K562 (cell line): ENCODE measurements around the gene GAB2. TPM values are rescaled to one million over a fixed set of nuclear protein-coding genes. Genes with fewer than 3 reads are reported as not detected.

Source experiments
- CHD4 ChIP-seq: fragments of 200-600 bp; sonication (generic); IDR thresholded peaks from 3 replicates; pipeline ENCODE4 v1.6.1; 2012; ENCODE audit warnings: low read depth, mild to moderate bottlenecking, mixed read lengths, low read length, inconsistent platforms; ENCODE audit not compliant: insufficient read depth, insufficient replicate concordance, poor library complexity, severe bottlenecking
- CREB3L1 ChIP-seq: fragments of 450-650 bp; IDR thresholded peaks from 2 replicates; pipeline ENCODE4 v1.6.1; 2014; ENCODE audit warnings: low read depth, mild to moderate bottlenecking, moderate library complexity, borderline replicate concordance
- DMBX1 ChIP-seq: fragments of 250-450 bp; sonication (Bioruptor Pico); IDR thresholded peaks from 2 replicates; pipeline ENCODE4 v1.8.0; 2022; ENCODE audit warnings: inconsistent platforms, mild to moderate bottlenecking, moderate library complexity, borderline replicate concordance
- GATAD2A ChIP-seq: fragments of 450-650 bp; IDR thresholded peaks from 2 replicates; pipeline ENCODE4 v1.6.1; 2017
- HDAC2 ChIP-seq: fragments of 450-650 bp; IDR thresholded peaks from 2 replicates; pipeline ENCODE4 v1.6.1; 2016; ENCODE audit warnings: mild to moderate bottlenecking
- HOMEZ ChIP-seq: fragments of 250-450 bp; sonication (Bioruptor Pico); IDR thresholded peaks from 2 replicates; pipeline ENCODE4 v1.4.0; 2020; ENCODE audit warnings: mild to moderate bottlenecking, moderate library complexity
- IRF1 ChIP-seq: sonication (generic); formaldehyde crosslinking; IDR thresholded peaks from 2 replicates; pipeline ENCODE4 v1.8.0; 2022; ENCODE audit warnings: missing genetic modification reagents, mild to moderate bottlenecking, borderline replicate concordance
- MAFK ChIP-seq: IDR thresholded peaks from 2 replicates; pipeline ENCODE4 v1.6.1; 2011; ENCODE audit warnings: low read length, improper control_type of control experiment
- NFRKB ChIP-seq: fragments of 450-650 bp; IDR thresholded peaks from 2 replicates; pipeline ENCODE4 v1.6.1; 2016; ENCODE audit warnings: low read depth
- PHF20 ChIP-seq: fragments of 450-650 bp; IDR thresholded peaks from 2 replicates; pipeline ENCODE4 v1.6.1; 2018; ENCODE audit not compliant: partially characterized antibody
- PYGO2 ChIP-seq: fragments of 450-650 bp; IDR thresholded peaks from 2 replicates; pipeline ENCODE4 v1.6.1; 2016; ENCODE audit warnings: mild to moderate bottlenecking, missing genetic modification characterization, moderate library complexity, missing compliant biosample characterization
- RAD21 ChIP-seq, 2 experiments: fragments of 250-450 bp in 1 of 2; fragments of 450-650 bp in 1 of 2; sonication (Bioruptor Pico) in 1 of 2; formaldehyde crosslinking in 1 of 2; IDR thresholded peaks in 1 of 2; conservative IDR thresholded peaks in 1 of 2; 2 replicates each; pipeline versions ENCODE4 v1.4.0 to v1.8.0; 2020 to 2022; ENCODE audit warnings: mild to moderate bottlenecking in 2 of 2, moderate library complexity in 1 of 2
- SRSF7 ChIP-seq: fragments of 200-400 bp; formaldehyde crosslinking; optimal IDR thresholded peaks from 2 replicates; pipeline ENCODE3; 2017; ENCODE audit warnings: mild to moderate bottlenecking, low read depth, low read length
- STAT6 ChIP-seq: sonication (generic); formaldehyde crosslinking; IDR thresholded peaks from 2 replicates; pipeline ENCODE4 v1.8.1; 2023; ENCODE audit warnings: mild to moderate bottlenecking, missing genetic modification reagents
- TAL1 ChIP-seq: fragments of 450-650 bp; IDR thresholded peaks from 2 replicates; pipeline ENCODE4 v1.6.1; 2016; ENCODE audit warnings: mild to moderate bottlenecking
- ZBTB33 ChIP-seq: sonication (generic); formaldehyde crosslinking; IDR thresholded peaks from 2 replicates; pipeline ENCODE4 v1.8.1; 2023; ENCODE audit warnings: mild to moderate bottlenecking, missing genetic modification reagents
- polyA plus RNA-seq, 8 experiments: library from polyadenylated mRNA; depleted of rRNA in 4 of 8; stranded (reverse) in 5 of 8; unstranded in 3 of 8; fragments of >200 nt; fragmentation: Nextera tagmentation in 2 of 8; fragmentation: Illumina TruSeq in 1 of 8; extraction: Ambion mirVana in 2 of 8; extraction: Trizol in 1 of 8; gene quantifications; 2 replicates each; pipeline versions ENCODE4 v1.2.1 to v1.2.3, GENCODE V29; 2011 to 2014; ENCODE audit warnings: inconsistent platforms in 1 of 8, missing spikeins in 1 of 8
- total RNA-seq, 7 experiments: library from RNA; depleted of rRNA in 6 of 7; stranded (reverse); fragments of >200 nt in 6 of 7; fragmentation: Illumina TruSeq in 2 of 7; extraction: Trizol in 2 of 7; gene quantifications; 2 replicates each; pipeline versions ENCODE4 v1.2.1 to v1.2.3, GENCODE V29; 2011 to 2021; ENCODE audit warnings: low replicate concordance in 1 of 7

Gene GAB2
- total and polyA plus RNA-seq, 9 of the 15 experiments (the other 6 are each of a cell fraction or from before 2014, with no cell fraction given) = 2.3 to 35.2 (median 16.1) TPM

- peak in 1 of 2 experiments; percentile 42; a peak in 2 of 4 replicates for TF ChIP-seq RAD21 (CRISPR knock-in tag; conservative IDR thresholded peaks at IDR 0.05 in 1 of 2, IDR thresholded peaks at IDR 0.05 in 1 of 2)
- TF ChIP-seq TAL1 = no peak
- TF ChIP-seq CHD4 = no peak
- TF ChIP-seq PHF20 = no peak
- no peak for TF ChIP-seq CREB3L1
- TF ChIP-seq PYGO2 (tag) = no peak
- peak; percentile 36; the same call in 1 of the 2 replicates for TF ChIP-seq DMBX1
- TF ChIP-seq NFRKB = no peak
- TF ChIP-seq SRSF7 = no peak
- no peak for TF ChIP-seq STAT6 (CRISPR knock-in tag)
- TF ChIP-seq HOMEZ (CRISPR knock-in tag) = no peak
- TF ChIP-seq IRF1 (CRISPR knock-in tag) = no peak
- TF ChIP-seq MAFK = no peak
- no peak for TF ChIP-seq ZBTB33 (CRISPR knock-in tag)
- TF ChIP-seq HDAC2 = peak; percentile 38; the same call in 1 of the 2 replicates
- no peak for TF ChIP-seq GATAD2A
Measured at GRCh38 chr11:78259777-78260487, 157.7 kb downstream of the GAB2 start (continued).
